ENCODE measurements around the gene ADIPOR2. TPM values are rescaled to one million over a fixed set of nuclear protein-coding genes. Genes with fewer than 3 reads are reported as not detected.

The ADIPOR2 gene
- total RNA-seq, 4 donors from 2014 or later: 29.5 to 44.3 (median 37.1) TPM

DNA sequence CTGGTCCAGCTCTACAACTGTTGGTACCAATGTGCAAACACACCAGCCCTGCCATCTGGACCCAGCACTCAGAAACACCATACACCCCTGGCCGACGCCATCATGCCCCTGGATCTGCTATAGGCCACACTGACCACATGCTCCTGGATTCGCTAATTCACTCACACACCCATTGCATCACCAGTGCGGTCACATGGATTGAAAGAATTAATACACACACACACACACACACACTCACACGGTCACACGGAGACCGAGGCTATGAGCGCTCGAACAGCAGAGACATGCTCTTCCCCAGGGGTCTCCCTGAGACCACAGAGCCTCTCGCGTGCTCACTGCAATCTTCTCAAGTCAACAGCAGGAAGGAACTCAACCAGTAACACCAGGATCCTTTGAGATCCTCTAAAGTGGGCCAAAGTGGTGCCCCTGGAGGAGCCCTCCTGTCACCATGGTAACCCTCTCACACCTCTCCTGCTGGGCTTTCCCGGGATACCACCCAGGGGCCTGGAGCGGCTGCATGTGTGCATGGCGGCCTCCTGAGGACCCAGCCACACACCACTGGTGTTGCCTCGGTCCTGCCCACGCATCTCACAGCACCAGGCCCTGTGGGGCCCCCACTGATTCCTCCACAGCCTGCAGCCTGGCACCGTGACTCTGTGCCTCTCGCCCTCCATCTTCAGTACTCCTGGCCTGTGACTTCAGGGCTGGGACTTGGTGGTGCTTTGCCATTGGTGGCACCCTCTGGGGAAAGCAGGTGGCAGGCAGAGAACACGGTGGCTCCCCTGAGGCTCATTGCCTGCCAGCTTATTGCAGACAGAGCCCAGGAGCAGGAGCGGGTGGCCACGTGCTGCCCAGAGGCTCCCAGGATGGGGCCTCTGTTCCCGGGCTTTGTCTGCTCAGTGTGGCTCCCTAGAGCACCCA lies 144.6 kb downstream of the ADIPOR2 start:
- 79 to 81% methylated on average over 16 to 19 of the region's 22 CpGs for WGBS, 2 donors
- intact Hi-C loops (cut with DNase I; ENCODE audit: low total_unique reads): no loop called here

DNA sequence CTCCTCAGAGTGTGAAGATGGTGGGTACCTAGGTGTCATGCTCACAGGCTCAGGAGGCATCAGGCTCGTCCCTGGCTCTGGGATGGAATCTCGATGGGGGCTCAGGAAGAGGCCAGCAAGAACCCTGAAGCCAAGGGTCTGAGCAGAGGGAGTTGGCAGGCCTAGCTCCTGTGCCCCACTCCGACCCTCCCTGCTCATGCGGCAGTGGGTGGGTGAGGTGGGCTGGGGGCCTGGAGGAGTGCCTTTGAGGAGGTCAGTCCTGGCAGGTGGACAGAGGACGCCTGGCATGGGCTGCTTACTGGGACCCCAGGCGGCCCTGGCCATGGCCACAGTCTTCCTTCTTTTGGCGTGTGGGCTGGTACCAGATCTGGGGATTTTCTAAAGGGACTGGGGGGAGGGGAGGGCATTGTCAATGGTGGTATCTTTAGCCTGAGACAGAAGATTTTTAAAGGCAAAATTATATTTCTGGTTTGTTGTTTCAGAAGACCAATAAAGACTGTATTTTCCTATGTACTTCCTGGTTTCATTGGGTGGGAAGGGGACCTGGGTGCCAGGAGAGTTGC lies 145.5 kb downstream of the ADIPOR2 start:
- no peak for DNase-seq (ENCODE audit: low spot score in 2 of 2)
- WGBS, 2 donors: 71 to 75% methylated on average over 5 to 7 of the region's 7 CpGs
- intact Hi-C loops (cut with DNase I; ENCODE audit: low total_unique reads): no loop called here
- TF ChIP-seq, protein P1, sequence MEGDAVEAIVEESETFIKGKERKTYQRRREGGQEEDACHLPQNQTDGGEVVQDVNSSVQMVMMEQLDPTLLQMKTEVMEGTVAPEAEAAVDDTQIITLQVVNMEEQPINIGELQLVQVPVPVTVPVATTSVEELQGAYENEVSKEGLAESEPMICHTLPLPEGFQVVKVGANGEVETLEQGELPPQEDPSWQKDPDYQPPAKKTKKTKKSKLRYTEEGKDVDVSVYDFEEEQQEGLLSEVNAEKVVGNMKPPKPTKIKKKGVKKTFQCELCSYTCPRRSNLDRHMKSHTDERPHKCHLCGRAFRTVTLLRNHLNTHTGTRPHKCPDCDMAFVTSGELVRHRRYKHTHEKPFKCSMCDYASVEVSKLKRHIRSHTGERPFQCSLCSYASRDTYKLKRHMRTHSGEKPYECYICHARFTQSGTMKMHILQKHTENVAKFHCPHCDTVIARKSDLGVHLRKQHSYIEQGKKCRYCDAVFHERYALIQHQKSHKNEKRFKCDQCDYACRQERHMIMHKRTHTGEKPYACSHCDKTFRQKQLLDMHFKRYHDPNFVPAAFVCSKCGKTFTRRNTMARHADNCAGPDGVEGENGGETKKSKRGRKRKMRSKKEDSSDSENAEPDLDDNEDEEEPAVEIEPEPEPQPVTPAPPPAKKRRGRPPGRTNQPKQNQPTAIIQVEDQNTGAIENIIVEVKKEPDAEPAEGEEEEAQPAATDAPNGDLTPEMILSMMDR (IDR thresholded peaks at IDR 0.05): no peak
- no peak for TF ChIP-seq POLR2A (IDR thresholded peaks at IDR 0.05)
- H3K4me3 ChIP-seq (ENCODE audit: low read depth, poor library complexity, severe bottlenecking): no peak overlapping the region

More for the DNA sequence above, 144.6 kb downstream of the ADIPOR2 start:
- no peak for TF ChIP-seq POLR2A (IDR thresholded peaks at IDR 0.05)
- TF ChIP-seq, protein P1 (IDR thresholded peaks at IDR 0.05): no peak
- no peak overlapping the region for H3K4me3 ChIP-seq (ENCODE audit: low read depth, poor library complexity, severe bottlenecking)
- DNase-seq (ENCODE audit: low spot score in 2 of 2): no peak

DNA sequence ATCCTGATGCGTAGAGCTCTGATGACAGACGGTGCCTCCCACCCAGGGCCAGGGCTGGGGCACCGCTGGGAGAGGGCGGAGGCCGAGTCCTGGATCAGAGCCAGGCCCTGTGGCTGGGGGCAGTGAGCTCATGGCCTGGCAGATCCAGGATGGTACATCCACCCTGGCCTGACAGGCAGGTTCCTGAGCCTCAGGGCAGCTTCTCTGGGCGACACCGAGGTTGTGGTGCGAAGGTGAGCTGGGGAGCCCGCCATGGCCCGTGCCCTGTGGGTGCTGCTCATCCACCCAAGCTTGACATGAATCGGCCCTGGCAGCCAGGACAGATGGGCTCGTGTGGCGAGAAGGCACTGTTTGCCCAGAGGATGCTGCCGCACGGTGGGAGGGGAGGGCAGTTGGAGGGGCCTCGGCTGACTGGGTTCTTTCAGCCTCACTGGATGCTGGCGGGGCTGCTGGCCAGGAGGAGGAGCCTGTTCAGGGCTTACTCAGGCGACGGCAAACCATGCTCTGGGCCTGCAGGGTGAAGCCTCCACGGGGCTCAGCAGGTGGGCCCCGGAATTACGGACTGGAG lies 146.1 kb downstream of the ADIPOR2 start:
- TF ChIP-seq POLR2A (IDR thresholded peaks at IDR 0.05): no peak
- TF ChIP-seq, protein P1 (IDR thresholded peaks at IDR 0.05): no peak
- DNase-seq (ENCODE audit: low spot score in 2 of 2): no peak
- H3K4me3 ChIP-seq (ENCODE audit: low read depth, poor library complexity, severe bottlenecking): no peak overlapping the region
- 48 to 61% methylated on average over 18 to 21 of the region's 22 CpGs for WGBS, 2 donors
- intact Hi-C loops (cut with DNase I; ENCODE audit: low total_unique reads): no loop called here

DNA sequence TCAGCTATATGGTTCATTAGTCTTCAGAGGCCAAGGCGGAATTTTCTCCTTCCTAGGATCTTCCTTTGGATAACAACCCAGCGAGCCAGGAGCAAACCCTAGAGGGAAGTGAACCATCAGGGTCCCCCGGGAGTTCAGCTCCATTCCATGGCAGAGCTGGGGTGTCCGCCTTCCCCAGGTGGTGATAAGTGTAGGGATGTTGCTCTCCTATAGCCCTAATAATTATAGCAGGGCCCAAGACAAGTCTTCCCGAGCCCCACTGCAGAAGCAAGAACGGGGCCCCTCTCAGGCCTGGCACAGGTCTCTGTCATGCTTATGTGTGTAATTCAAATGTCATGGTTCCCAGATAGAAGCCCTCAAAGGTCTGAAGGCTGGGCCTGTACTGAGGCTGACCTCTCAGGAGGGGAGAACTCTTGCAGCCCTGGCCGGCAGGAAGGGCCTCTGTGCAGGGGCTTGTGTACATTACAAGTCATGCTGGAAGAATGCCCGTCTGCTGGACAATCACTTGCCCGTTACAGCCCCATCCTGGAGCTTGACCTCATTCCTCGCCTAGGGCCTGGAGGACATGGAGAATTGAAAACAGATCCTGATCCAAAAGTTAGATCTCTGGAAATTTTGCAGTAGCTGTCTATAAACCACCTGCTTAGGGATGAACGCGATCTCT lies 146.8 kb downstream of the ADIPOR2 start:
- DNase-seq (ENCODE audit: low spot score in 2 of 2): no peak
- TF ChIP-seq, protein P1 (IDR thresholded peaks at IDR 0.05): no peak
- no peak for TF ChIP-seq POLR2A (IDR thresholded peaks at IDR 0.05)
- intact Hi-C loops (cut with DNase I; ENCODE audit: low total_unique reads): no loop called here
- no peak overlapping the region for H3K4me3 ChIP-seq (ENCODE audit: low read depth, poor library complexity, severe bottlenecking)
- WGBS, 2 donors: 82 to 84% methylated on average over 12 of the region's 12 CpGs

Small RNAs within 50 kb of the gene (microRNA-seq; reads per million reads assigned to microRNA genes)
- 0 reads per million in 2 donors for gene MIR3649 (ENCODE audit: borderline number of aligned reads in 1 of 2, borderline replicate concordance in 2 of 2)

Other genes starting within 250 kb of the ADIPOR2 start
- gene FBXL14, start 96.5 kb upstream of the ADIPOR2 start, total RNA-seq: 10 to 100 TPM in 2 of 4 donors, 1 to 10 TPM in 2; 9.3 to 12.8 (median 10.9) TPM
- gene WNT5B, start 61.8 kb upstream of the ADIPOR2 start, total RNA-seq: 10 to 100 TPM in 2 of 4 donors, 1 to 10 TPM in 2; 3.6 to 16.5 (median 10.9) TPM
- not detected for gene LRTM2, start 129.5 kb downstream of the ADIPOR2 start, total RNA-seq
- gene CACNA2D4, start 227.6 kb downstream of the ADIPOR2 start, total RNA-seq: 1 to 10 TPM; 2.3 to 4.0 (median 3.1) TPM

Measured in lower leg skin (tissue), 4 donors.